Uterus (tissue), 4 donors: ENCODE data around the gene NTF3. TPM values are rescaled to one million over a fixed set of nuclear protein-coding genes. Genes with fewer than 3 reads are reported as not detected.
A peak's percentile ranks its signal among the peaks of the same experiment; 100 is the strongest.

ENCODE experiments used
- DNase-seq, 2 donors: peaks; one replicate each; pipeline ENCODE4 v3.0.0-alpha.2; 2019 to 2020
- H3K27ac ChIP-seq, 2 donors: fragments of 200-600 bp; sonication (generic); 1 replicate in 1 of 2; 2 replicates in 1 of 2; pipeline ENCODE4 v1.5.1; 2016 to 2018
- H3K27me3 ChIP-seq, 2 donors: fragments of 200-600 bp; sonication (generic); one replicate each; pipeline ENCODE4 v1.5.1; 2018 to 2019; ENCODE audit warnings: control low read depth in 1 of 2
- H3K36me3 ChIP-seq, 2 donors: fragments of 200-600 bp; sonication (generic); one replicate each; pipeline ENCODE4 v1.5.1; 2019; ENCODE audit warnings: control low read depth in 1 of 2
- H3K4me1 ChIP-seq, 2 donors: fragments of 200-600 bp; sonication (generic); one replicate each; pipeline ENCODE4 v1.5.1; 2018 to 2019; ENCODE audit warnings: control low read depth in 1 of 2
- H3K4me3 ChIP-seq, 2 donors: fragments of 200-600 bp; sonication (generic); 1 replicate in 1 of 2; 2 replicates in 1 of 2; pipeline ENCODE4 v1.5.1; 2018 to 2019; ENCODE audit warnings: mild to moderate bottlenecking in 1 of 2
- H3K9me3 ChIP-seq, 2 donors: fragments of 200-600 bp; sonication (generic); one replicate each; pipeline ENCODE4 v1.5.1; 2019; ENCODE audit warnings: control low read depth in 1 of 2
- POLR2A ChIP-seq, 2 donors: fragments of 450-650 bp; IDR thresholded peaks; one replicate each; pipeline ENCODE4 v1.6.1; 2016; ENCODE audit warnings: antibody characterized with exemption in 2 of 2, mild to moderate bottlenecking in 1 of 2, moderate library complexity in 1 of 2
- intact Hi-C: fragments of 100-400 bp; cut with DNase I; formaldehyde crosslinking; loops from one replicate; pipeline ENCODE4 v1.15.1; 2023; ENCODE audit warnings: low total_unique reads
- total RNA-seq, 4 donors: library from RNA; depleted of rRNA in 3 of 4; stranded (reverse); fragments of >200 nt in 3 of 4; gene quantifications; one replicate each; pipeline versions ENCODE4 v1.1.0 to v1.2.4, GENCODE V29; 2014 to 2023
- TF ChIP-seq, protein P1 (sequence below), 4 experiments: fragments of 200-600 bp in 2 of 4; fragments of 450-650 bp in 2 of 4; sonication (generic) in 2 of 4; IDR thresholded peaks; one replicate each; pipeline ENCODE4 v1.5.1; 2016 to 2019; ENCODE audit warnings: antibody characterized with exemption in 4 of 4, mild to moderate bottlenecking in 2 of 4, moderate library complexity in 1 of 4
- donor health status: DM: yes; HTN: yes; CAD: no.

Gene NTF3
- total RNA-seq, 4 donors from 2014 or later = 0.26 to 7.1 (median 3.5) TPM; not detected in 1

DNA sequence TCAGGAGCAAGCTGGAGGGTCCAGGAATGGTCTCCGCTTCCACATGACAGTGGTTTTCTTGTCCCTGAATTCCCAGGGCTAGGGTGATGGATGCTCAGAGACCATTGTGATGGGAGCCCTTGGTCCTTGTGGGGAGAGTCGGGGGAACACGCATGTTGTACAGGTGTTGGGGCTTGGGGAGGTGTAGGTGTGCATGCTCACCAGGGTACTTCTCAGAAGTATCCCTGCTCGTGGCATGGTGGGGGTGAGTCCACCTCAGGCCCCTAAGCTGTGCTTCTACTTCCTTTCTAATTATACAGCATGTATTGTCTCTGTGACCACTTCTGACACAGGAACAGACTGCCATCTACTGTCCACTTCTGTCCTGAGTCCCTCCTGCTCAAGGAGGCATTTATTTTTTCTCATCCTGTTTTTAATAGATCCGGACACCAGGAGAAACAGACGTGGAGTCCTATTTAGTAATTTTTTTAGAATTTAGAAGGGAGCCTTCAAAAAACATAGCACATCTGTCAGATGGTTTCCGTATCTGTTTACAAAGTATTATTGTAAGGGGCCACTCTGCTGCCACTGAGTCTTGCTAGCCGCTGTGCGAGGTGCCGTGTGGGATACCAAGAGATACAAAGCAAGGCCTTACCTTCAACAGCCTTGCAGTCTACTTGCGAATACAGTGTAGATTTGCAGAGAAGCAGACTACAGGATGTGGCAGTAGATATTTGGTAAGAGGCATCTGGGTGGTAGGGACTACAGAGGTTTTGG, 10.5 kb downstream of the NTF3 start:
- H3K9me3 ChIP-seq = no peaks in the 10 kb centered on the region
- DNase-seq = no peak
- no peaks in the 10 kb centered on the region for H3K36me3 ChIP-seq
- no peaks in the 10 kb centered on the region for H3K27me3 ChIP-seq
- no peak overlapping the region for H3K27ac ChIP-seq
- H3K4me3 ChIP-seq = no peak overlapping the region
- no peaks in the 10 kb centered on the region for H3K4me1 ChIP-seq
- intact Hi-C loops = no loop called here
- no peak for TF ChIP-seq POLR2A (IDR thresholded peaks at IDR 0.05)
- TF ChIP-seq, protein P1, sequence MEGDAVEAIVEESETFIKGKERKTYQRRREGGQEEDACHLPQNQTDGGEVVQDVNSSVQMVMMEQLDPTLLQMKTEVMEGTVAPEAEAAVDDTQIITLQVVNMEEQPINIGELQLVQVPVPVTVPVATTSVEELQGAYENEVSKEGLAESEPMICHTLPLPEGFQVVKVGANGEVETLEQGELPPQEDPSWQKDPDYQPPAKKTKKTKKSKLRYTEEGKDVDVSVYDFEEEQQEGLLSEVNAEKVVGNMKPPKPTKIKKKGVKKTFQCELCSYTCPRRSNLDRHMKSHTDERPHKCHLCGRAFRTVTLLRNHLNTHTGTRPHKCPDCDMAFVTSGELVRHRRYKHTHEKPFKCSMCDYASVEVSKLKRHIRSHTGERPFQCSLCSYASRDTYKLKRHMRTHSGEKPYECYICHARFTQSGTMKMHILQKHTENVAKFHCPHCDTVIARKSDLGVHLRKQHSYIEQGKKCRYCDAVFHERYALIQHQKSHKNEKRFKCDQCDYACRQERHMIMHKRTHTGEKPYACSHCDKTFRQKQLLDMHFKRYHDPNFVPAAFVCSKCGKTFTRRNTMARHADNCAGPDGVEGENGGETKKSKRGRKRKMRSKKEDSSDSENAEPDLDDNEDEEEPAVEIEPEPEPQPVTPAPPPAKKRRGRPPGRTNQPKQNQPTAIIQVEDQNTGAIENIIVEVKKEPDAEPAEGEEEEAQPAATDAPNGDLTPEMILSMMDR (IDR thresholded peaks at IDR 0.05) = peak; percentile 39 to 67 (median 56)

- H3K36me3 ChIP-seq = no peaks in the 10 kb centered on the region
- no peak overlapping the region for H3K4me3 ChIP-seq
- intact Hi-C loops = no loop called here
- H3K4me1 ChIP-seq = no peaks in the 10 kb centered on the region
- no peaks in the 10 kb centered on the region for H3K27me3 ChIP-seq
- no peak overlapping the region for H3K27ac ChIP-seq
- TF ChIP-seq, protein P1 (IDR thresholded peaks at IDR 0.05) = no peak
- no peak for TF ChIP-seq POLR2A (IDR thresholded peaks at IDR 0.05)
- H3K9me3 ChIP-seq = no peaks in the 10 kb centered on the region
- no peak for DNase-seq
Observed at GRCh38 chr12:5444520-5444919, 12.6 kb downstream of the NTF3 start.

DNA sequence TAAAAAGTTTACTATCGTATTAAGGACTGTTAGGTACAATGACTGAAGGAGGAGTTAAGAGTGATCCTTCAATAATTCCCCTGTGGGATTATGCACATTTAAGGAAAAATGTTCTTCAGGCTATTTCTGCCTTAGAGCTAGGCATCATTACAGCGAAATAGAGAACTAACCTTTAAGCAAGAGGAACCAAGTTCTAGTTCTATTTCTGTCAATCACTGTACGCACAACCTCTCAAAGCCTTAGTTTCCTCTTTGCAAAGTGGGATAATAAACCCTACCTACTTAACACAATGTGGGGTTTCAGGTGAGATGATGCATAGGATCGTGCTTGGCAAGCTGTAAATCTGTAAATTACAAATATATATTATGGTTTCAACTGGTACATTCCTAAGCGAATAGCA, 15.4 kb downstream of the NTF3 start:
- DNase-seq = no peak
- TF ChIP-seq, protein P1 (IDR thresholded peaks at IDR 0.05) = no peak
- no peak for TF ChIP-seq POLR2A (IDR thresholded peaks at IDR 0.05)

GRCh38 chr12:5451251-5451650, 19.3 kb downstream of the NTF3 start:
- DNase-seq = no peak
- Histone ChIP-seq H3K4me1 (no peaks in the 10 kb centered on the region), H3K4me3 (no peak overlapping the region), H3K9me3 (no peaks in the 10 kb centered on the region), H3K27ac (no peak overlapping the region), H3K36me3 (no peaks in the 10 kb centered on the region), H3K27me3 (no peaks in the 10 kb centered on the region)
- no peak for TF ChIP-seq POLR2A (IDR thresholded peaks at IDR 0.05)
- TF ChIP-seq, protein P1 (IDR thresholded peaks at IDR 0.05) = no peak
- intact Hi-C loops = no loop called here

More for the DNA sequence above, 15.4 kb downstream of the NTF3 start:
- no peaks in the 10 kb centered on the region for H3K27me3 ChIP-seq
- H3K27ac ChIP-seq = no peak overlapping the region
- H3K4me3 ChIP-seq = no peak overlapping the region
- H3K36me3 ChIP-seq = no peaks in the 10 kb centered on the region
- no peaks in the 10 kb centered on the region for H3K4me1 ChIP-seq
- intact Hi-C loops = no loop called here
- H3K9me3 ChIP-seq = no peaks in the 10 kb centered on the region

- Histone ChIP-seq H3K27ac (no peak overlapping the region), H3K9me3 (no peaks in the 10 kb centered on the region), H3K4me1 (no peaks in the 10 kb centered on the region), H3K27me3 (no peaks in the 10 kb centered on the region), H3K4me3 (no peak overlapping the region), H3K36me3 (no peaks in the 10 kb centered on the region)
- intact Hi-C loops = no loop called here
- DNase-seq = no peak
- TF ChIP-seq, protein P1 (IDR thresholded peaks at IDR 0.05) = no peak
- TF ChIP-seq POLR2A (IDR thresholded peaks at IDR 0.05) = no peak
Observed at GRCh38 chr12:5452569-5452968, 20.7 kb downstream of the NTF3 start.
